ENCODE results near the gene SDK1.

The SDK1 gene

GRCh38 chr7:3973264-3973663 is 672.2 kb downstream of the SDK1 start:
- DNase-seq (ENCODE audit: low read depth in 2 of 2, low spot score in 1 of 2), result no peak

- no peak for DNase-seq (ENCODE audit: low read depth in 2 of 2, low spot score in 1 of 2)
These were observed 673.3 kb downstream of the SDK1 start for GRCh38 chr7:3974329-3974728.

DNA sequence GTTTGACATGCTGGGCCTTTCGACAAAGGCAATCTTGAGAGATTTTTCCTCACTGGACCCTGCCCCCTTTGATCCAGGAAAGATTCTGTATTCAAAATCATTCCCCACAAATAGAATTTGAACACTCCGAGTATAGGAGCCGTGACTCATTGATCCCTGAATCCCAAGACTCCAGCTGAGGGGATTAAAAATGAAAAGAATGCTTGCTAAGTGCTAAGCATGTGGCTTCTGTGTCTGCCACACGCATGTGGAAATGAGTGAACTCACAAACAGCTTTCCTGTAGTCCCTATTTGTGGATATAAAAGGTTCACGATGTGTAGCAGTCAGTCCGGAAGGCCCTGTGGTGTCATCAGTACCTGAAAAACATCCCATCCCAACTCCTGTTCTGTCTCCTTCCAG is 674.3 kb downstream of the SDK1 start:
- DNase-seq (ENCODE audit: low read depth in 2 of 2, low spot score in 1 of 2), result no peak

DNA sequence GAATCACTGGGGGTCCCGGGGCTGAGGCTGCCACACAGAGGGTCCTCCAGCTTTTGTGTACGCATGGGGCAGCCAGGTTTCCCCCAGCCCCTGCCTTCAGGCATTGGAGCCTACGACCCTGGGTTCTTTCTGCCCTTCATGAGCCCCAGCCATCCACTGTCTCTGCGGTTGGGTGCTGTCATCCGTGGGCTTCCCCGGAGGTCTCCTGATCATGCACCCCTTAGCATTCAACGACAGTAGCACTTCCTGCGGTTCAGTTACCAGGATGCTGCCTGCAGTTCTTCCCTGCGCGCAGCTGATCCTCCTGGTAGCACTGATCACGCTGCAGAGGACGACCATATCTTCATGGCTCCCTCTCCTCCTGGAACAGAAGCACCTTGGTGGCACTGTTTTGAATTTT is 676.3 kb downstream of the SDK1 start:
- no peak for DNase-seq (ENCODE audit: low read depth in 2 of 2, low spot score in 1 of 2)

DNA sequence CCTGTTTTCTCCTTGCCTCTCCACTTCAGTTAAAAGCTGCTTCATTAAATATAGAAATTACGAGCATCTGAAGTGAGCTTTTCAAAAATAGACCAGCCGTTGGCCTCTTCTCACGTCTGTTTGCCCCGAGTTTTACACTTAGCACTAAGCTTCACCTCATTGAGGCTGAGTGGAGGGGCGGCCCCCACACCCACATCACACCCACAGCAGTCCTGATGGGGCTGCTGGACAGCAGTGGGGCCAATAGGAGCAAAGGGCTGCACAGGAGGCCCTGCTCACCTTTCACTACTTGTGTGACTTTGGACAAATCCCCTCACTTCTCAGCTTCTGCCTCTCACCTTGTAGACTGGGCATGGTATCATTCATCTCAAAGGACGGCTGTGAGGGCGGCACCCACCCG is 677.8 kb downstream of the SDK1 start:
- DNase-seq (ENCODE audit: low read depth in 2 of 2, low spot score in 1 of 2), result no peak

DNA sequence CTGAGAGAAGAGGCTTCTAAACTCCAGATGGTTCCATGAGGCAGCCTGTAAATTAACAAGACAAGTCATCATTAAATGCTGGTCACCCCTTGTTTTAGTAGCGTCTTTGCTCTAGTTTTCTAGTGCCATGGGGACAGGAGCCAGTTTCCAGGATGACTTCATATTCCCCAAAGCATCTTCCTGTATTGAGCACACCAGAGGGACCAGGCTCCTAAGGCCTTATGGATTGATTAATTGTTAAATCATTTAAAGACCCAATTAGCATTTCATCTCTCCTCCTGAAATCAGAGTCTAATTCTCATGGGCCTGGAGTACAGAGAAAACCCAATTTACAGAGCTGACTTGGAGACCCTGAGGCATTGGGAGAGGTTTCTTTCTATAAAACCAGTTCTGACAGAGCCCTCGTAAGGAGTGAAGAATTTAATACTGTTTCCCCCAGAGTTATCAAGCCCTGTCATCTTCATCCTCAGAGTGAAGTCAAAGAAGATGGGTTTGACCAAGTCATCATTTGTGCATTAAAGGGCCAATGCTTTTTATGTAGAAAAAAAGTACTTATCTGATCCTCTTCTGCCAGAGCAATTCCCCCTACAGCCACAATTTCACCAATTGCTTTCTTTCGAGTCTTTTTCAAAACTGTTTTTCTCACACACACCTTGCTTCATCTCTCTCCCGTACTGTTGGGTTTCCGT is 678.7 kb downstream of the SDK1 start:
- DNase-seq (ENCODE audit: low read depth in 2 of 2, low spot score in 1 of 2), result no peak

DNA sequence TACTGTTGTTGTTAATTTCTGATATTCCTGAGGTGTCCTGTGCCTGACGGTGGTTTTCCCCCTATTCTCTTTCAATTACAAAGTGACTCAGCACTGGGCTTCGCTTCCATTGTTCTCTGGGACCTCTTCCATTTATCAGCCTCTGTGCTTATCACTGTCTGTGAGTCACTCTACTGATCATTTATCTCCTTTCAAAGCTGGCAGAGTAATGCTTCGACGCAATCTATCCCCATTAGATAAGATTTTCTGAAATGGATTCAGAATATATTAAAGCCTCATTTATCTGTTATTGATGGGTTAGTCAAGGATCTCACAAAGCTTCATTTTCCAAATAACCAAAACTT is 679.2 kb downstream of the SDK1 start:
- DNase-seq (ENCODE audit: low read depth in 2 of 2, low spot score in 1 of 2), result no peak

DNA sequence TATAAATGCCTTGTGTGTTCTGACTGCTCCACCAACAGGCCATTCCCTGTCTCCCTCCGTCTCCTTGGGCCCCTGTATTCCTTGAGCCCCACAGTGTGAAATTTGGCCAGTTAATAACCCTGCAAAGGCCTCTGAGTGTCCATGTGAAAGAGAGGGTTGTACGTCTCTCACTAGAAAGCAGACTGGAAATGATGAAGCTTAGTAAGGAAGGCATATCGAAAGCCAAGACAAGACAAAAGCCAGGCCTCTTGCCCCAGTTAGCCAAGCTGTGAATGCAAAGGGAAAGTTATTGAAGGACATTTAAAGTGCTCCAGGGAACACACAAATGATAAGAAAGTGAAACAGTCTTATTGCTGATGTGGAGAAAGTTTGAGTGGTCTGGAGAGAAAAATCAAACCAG is 680.2 kb downstream of the SDK1 start:
- no peak for DNase-seq (ENCODE audit: low read depth in 2 of 2, low spot score in 1 of 2)

GRCh38 chr7:3984456-3984855 is 683.4 kb downstream of the SDK1 start:
- DNase-seq (ENCODE audit: low read depth in 2 of 2, low spot score in 1 of 2), result no peak

- DNase-seq (ENCODE audit: low read depth in 2 of 2, low spot score in 1 of 2), result no peak
These were observed 685.9 kb downstream of the SDK1 start for GRCh38 chr7:3986927-3987326.

DNA sequence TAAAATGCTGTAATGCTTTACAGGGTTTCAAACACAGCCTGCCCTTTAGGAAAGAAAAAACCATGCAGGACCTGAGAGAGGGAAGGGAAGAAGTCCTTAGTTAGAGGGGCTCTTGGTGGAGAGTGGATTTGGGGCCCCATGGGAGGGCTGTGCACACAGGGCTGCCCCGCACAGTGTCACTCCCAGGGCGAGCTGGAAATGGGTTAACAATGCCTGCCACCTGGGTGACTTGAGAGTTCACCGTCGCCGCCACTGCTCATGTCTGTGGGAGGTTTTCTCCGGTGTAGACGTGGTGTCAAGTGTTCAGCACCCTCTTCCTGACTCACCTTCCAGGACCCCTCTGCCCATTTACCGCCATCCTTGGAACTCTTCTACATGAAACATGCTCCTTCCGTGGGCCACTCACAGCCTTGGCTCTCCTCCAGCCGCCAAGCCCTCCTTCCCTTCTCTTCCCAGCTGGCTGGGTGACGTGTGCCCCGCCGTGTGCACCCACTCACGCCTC is 686.4 kb downstream of the SDK1 start:
- DNase-seq (ENCODE audit: low read depth in 2 of 2, low spot score in 1 of 2), result no peak

DNA sequence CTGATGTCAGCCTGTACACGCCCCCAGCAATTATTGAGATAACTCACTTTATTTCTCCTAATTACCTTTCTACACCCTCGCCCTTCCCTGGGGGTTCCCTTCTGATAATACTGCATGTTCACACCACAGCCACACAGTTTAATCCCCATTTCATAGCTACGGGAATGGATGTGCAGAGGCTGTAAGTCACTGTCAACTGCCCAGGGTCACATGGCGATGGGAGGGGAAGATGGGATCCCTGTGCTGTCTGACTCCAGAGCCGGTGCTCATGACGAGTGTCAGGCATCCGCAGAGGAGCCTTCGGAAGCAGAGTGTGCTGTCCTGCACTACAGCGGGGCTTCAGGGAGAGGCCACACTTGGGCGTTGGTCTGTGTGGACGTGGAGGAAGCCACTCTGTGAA is 688.7 kb downstream of the SDK1 start:
- no peak for DNase-seq (ENCODE audit: low read depth in 2 of 2, low spot score in 1 of 2)

- no peak for DNase-seq (ENCODE audit: low read depth in 2 of 2, low spot score in 1 of 2)
These were observed 690.7 kb downstream of the SDK1 start for GRCh38 chr7:3991731-3992231.

DNA sequence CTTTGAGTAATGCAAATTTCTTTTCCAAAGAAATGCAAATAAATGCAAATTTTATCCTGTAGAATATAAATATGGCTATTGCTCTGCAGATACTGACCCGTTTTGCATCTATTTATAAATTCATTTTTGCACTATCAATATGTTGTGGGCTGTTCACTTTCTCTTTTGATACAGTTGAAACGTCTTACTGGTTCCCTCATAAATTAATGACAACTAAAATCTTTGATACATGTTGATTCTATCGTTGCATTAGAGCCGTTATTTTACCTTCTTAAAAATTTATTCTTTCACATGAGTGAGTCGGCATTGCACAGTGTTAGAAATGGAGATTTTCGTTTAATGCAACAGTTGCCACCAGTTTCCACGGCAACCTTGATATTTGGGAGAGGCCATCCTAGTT is 691.8 kb downstream of the SDK1 start:
- DNase-seq (ENCODE audit: low read depth in 2 of 2, low spot score in 1 of 2), result no peak

DNA sequence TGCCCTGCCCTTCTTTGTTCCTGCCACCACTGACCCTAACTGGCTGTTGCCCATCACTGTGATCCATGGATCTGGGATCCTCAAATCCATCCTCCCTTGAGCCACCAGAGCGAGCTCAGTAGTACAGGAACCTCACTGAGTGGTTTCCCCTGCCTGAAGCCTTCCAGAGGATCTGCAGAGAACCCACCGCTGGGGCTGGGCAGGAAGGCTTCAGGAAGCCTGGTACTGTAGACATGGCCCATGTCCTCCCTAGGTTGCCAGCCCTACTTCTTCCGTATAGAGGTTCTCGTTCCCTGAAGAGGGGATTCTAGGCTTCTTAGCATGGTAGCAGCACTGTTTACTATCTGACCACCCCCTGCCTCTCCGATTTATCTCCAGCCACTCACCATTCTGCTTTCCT is 693.7 kb downstream of the SDK1 start:
- no peak for DNase-seq (ENCODE audit: low read depth in 2 of 2, low spot score in 1 of 2)

GRCh38 chr7:3995187-3995586 is 694.1 kb downstream of the SDK1 start:
- DNase-seq (ENCODE audit: low read depth in 2 of 2, low spot score in 1 of 2), result no peak

- DNase-seq (ENCODE audit: low read depth in 2 of 2, low spot score in 1 of 2), result no peak
These were observed 697.0 kb downstream of the SDK1 start for GRCh38 chr7:3998060-3998459.

DNA sequence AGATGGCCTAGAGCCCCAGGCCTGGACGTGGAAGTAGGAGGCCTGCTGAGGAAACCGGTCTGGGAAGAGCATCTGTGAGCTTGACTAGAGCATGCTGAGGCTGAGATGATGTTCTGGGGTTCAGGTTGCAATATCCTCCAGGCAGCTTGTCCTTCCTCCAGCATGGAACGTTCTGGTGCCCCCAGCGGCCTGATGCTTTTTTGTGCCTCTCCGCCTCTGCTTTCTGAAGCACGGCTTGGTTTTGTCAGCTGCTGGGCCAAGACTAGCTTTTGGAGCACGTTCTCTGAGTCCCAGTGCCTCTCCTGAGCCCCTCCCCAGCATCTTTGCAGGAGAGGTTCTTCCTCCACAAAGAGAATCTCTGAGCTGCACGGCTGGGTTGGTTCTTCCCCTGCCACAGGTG is 699.1 kb downstream of the SDK1 start:
- no peak for DNase-seq (ENCODE audit: low read depth in 2 of 2, low spot score in 1 of 2)

- DNase-seq (ENCODE audit: low read depth in 2 of 2, low spot score in 1 of 2), result no peak
These were observed 699.9 kb downstream of the SDK1 start for GRCh38 chr7:4000934-4001333.

DNA sequence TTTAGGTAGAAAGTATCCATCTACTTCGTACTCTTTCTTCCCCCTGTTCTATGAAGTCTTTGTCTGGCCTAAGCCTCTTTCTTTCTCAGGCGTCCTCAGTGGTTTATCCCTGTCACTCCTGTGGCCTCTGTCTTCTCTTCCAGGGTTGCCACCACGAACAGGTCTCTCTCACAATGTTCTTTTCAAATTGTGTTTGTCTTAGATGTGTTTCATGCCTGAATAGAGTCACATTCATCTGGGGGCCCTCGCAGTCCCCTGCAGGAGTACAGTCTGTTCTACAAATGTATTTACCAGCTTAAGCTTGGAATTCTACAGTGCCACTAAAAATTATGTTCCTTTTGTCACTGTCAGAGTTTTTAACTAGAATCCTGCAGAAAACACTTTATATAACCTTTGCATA is 700.7 kb downstream of the SDK1 start:
- DNase-seq (ENCODE audit: low read depth in 2 of 2, low spot score in 1 of 2), result no peak

GRCh38 chr7:4003503-4003902 is 702.5 kb downstream of the SDK1 start:
- DNase-seq (ENCODE audit: low read depth in 2 of 2, low spot score in 1 of 2), result no peak

DNA sequence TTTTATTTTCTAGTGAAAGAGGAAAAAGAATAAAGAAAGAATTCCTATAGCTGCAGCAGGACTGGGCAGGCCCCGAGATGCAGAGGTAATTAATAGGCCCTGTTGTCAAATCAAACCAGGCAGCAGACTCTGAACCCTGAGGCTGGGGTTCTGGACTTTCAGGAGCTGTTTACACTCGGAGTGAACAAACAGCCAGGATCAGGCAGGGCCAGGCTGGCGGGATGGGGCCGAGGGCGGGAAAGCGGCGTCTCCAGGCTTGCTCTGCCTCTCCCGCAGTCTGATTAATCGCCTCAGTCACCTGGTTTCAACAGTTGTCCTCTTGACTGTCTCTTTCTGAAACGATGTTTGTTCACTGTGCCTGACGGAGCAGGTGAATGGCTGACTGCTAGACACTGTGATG is 705.6 kb downstream of the SDK1 start:
- DNase-seq (ENCODE audit: low read depth in 2 of 2, low spot score in 1 of 2), result no peak

Data from stimulated activated CD8-positive, alpha-beta memory T cell treated with anti-CD3 and anti-CD28 coated beads, Interleukin-4, amount 100 ng/mL, for 1 hour (primary cell).